Posterior cingulate gyrus (tissue), 11 donors: ENCODE data around the gene LRRTM1.

Experiments used
- DNase-seq, 10 donors: peaks; one replicate each; pipeline versions ENCODE4 v3.0.0 to v3.0.0-alpha.2; 2020 to 2021; ENCODE audit warnings: mixed read lengths in 3 of 10
- intact Hi-C: fragments of 100-400 bp; cut with DNase I; formaldehyde crosslinking; loops from one replicate; pipeline ENCODE4 v1.15.1; 2023

The LRRTM1 gene

GRCh38 chr2:80252294-80252986 lies 52.1 kb downstream of the LRRTM1 start:
- DNase-seq, result no peak
- intact Hi-C loops, result no loop called here
